ENCODE measurements around the gene KCNQ1. TPM values are rescaled to one million over a fixed set of nuclear protein-coding genes. Genes with fewer than 3 reads are reported as not detected.

Gene KCNQ1
- total RNA-seq, 4 donors from 2014 or later = 2.6 to 12.7 (median 4.9) TPM

- H3K4me3 ChIP-seq = no peak overlapping the region
- no peak overlapping the region for H3K27ac ChIP-seq
- no peak for ATAC-seq
- H3K9me3 ChIP-seq = no peaks in the 10 kb centered on the region
- TF ChIP-seq POLR2A (IDR thresholded peaks at IDR 0.05) (no peak), CTCF (IDR thresholded peaks at IDR 0.05) (no peak), EP300 (IDR thresholded peaks at IDR 0.05) (no peak), POLR2AphosphoS5 (IDR thresholded peaks at IDR 0.05) (no peak)
- H3K36me3 ChIP-seq = no peaks in the 10 kb centered on the region
- WGBS, 2 donors (ENCODE audit: low coverage in 1 of 2) = 66 to 92% methylated on average over 2 to 3 of the region's 27 CpGs
- H3K4me1 ChIP-seq = peaks cover 0 to 3% (median 0%) of the 10 kb centered on the region in 3 donors
- H3K27me3 ChIP-seq = no peaks in the 10 kb centered on the region
Observed at GRCh38 chr11:2721210-2721916, 276.6 kb downstream of the KCNQ1 start.

GRCh38 chr11:2722955-2723354 is 278.1 kb downstream of the KCNQ1 start:
- H3K9me3 ChIP-seq = no peaks in the 10 kb centered on the region
- H3K27ac ChIP-seq = no peak overlapping the region
- no peaks in the 10 kb centered on the region for H3K36me3 ChIP-seq
- no peak for TF ChIP-seq POLR2AphosphoS5 (IDR thresholded peaks at IDR 0.05)
- no peak for TF ChIP-seq POLR2A (IDR thresholded peaks at IDR 0.05)
- TF ChIP-seq EP300 (IDR thresholded peaks at IDR 0.05) = no peak
- no peak for TF ChIP-seq CTCF (IDR thresholded peaks at IDR 0.05)
- no peak overlapping the region for H3K4me3 ChIP-seq
- no peaks in the 10 kb centered on the region for H3K27me3 ChIP-seq
- no peak for ATAC-seq
- H3K4me1 ChIP-seq = peaks cover 0 to 4% (median 0%) of the 10 kb centered on the region in 3 donors
- no CpG with 5 or more reads among the region's 15 CpGs for WGBS, 2 donors (ENCODE audit: low coverage in 1 of 2)

- no peak for TF ChIP-seq EP300 (IDR thresholded peaks at IDR 0.05)
- no peak for TF ChIP-seq POLR2AphosphoS5 (IDR thresholded peaks at IDR 0.05)
- TF ChIP-seq POLR2A (IDR thresholded peaks at IDR 0.05) = no peak
- no peak for TF ChIP-seq CTCF (IDR thresholded peaks at IDR 0.05)
- 80 to 87% methylated on average over 3 to 7 of the region's 16 CpGs for WGBS, 2 donors (ENCODE audit: low coverage in 1 of 2)
- H3K36me3 ChIP-seq = no peaks in the 10 kb centered on the region
- no peak for ATAC-seq
- no peaks in the 10 kb centered on the region for H3K9me3 ChIP-seq
- H3K4me3 ChIP-seq = no peak overlapping the region
- peak overlapping the region in 1 of 4 donors; percentile 62 for H3K27ac ChIP-seq
- H3K4me1 ChIP-seq = peaks cover 0 to 4% (median 0%) of the 10 kb centered on the region in 3 donors
- H3K27me3 ChIP-seq = no peaks in the 10 kb centered on the region
Observed at GRCh38 chr11:2724104-2724503, 279.3 kb downstream of the KCNQ1 start.

GRCh38 chr11:2724653-2725367 is 280.0 kb downstream of the KCNQ1 start:
- peaks cover 0 to 4% (median 0%) of the 10 kb centered on the region in 3 donors for H3K4me1 ChIP-seq
- no peaks in the 10 kb centered on the region for H3K27me3 ChIP-seq
- TF ChIP-seq POLR2AphosphoS5 (IDR thresholded peaks at IDR 0.05) (no peak), CTCF (IDR thresholded peaks at IDR 0.05) (no peak), POLR2A (IDR thresholded peaks at IDR 0.05) (no peak)
- WGBS, 2 donors (ENCODE audit: low coverage in 1 of 2) = 50 to 75% methylated on average over 4 to 7 of the region's 20 CpGs
- peak; percentile 65 for ATAC-seq
- no peak overlapping the region for H3K4me3 ChIP-seq
- no peaks in the 10 kb centered on the region for H3K36me3 ChIP-seq
- no peaks in the 10 kb centered on the region for H3K9me3 ChIP-seq
- peak overlapping the region in 1 of 4 donors; percentile 62 for H3K27ac ChIP-seq

All from gastroesophageal sphincter (tissue), 4 donors.